ENCODE measurements around the gene CDH2.

CDH2 gene

DNA sequence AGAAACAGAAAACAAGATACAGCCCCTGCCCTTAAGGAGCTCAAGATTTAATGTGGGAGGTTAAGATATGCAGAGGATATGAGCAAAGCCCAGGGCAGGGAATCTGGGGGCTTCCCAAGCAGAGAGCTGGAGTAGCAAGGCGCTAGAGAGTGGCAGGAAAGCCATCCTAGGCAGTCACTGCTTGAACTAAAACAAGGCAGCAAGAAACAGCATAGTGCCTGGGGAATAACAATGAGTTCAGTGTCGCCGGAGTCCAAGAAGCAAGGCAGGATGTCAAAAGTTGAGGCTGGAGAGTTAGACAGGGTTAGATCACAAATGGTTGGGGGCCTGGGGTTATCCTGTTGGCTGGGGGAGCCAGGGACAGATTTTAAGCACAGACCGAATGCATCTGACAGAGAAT lies 24.6 kb downstream of the CDH2 start:
- Histone ChIP-seq H3K4ac (ENCODE audit: low read depth, low read length) (no peak overlapping the region), H4K12ac (ENCODE audit: low read depth, low read length) (no peak overlapping the region), H3K4me3 (ENCODE audit: low read depth, low read length) (no peak overlapping the region), H2BK120ac (ENCODE audit: insufficient read depth, low read length, poor library complexity) (no peak overlapping the region), H2BK12ac (ENCODE audit: low read length) (no peak overlapping the region), H3K18ac (ENCODE audit: low read length) (no peak overlapping the region), H2AFZ (ENCODE audit: insufficient read depth, low read length, poor library complexity) (no peak overlapping the region), H4K91ac (ENCODE audit: low read depth, low read length) (no peak overlapping the region), H3K79me2 (ENCODE audit: control insufficient read depth, insufficient read depth, low read length, poor library complexity) (no peaks in the 10 kb centered on the region), H3K27ac (ENCODE audit: low read depth, low read length) (no peak overlapping the region), H3K9ac (ENCODE audit: low read length) (no peak overlapping the region), H3K27me3 (ENCODE audit: insufficient read depth, low read length) (no peaks in the 10 kb centered on the region), H3K23ac (ENCODE audit: low read length) (no peak overlapping the region), H2BK5ac (ENCODE audit: low read depth, low read length, poor library complexity) (no peak overlapping the region), H2AK5ac (ENCODE audit: low read length) (no peak overlapping the region), H4K8ac (ENCODE audit: low read depth, low read length) (no peak overlapping the region), H3K36me3 (ENCODE audit: control insufficient read depth in 1 of 2, insufficient read depth in 2 of 2, low read length in 2 of 2) (no peaks in the 10 kb centered on the region), H3K79me1 (ENCODE audit: low read length) (no peaks in the 10 kb centered on the region), H3K14ac (ENCODE audit: low read length) (no peak overlapping the region), H3K4me2 (ENCODE audit: low read length) (no peak overlapping the region), H3K9me3 (ENCODE audit: insufficient read depth, low read depth, low read length) (no peaks in the 10 kb centered on the region), H3K4me1 (ENCODE audit: control insufficient read depth in 1 of 2, insufficient read depth in 2 of 2, low read length in 2 of 2) (no peaks in the 10 kb centered on the region)
- DNase-seq: no peak
- no CpG with 5 or more reads among the region's 4 CpGs for WGBS (ENCODE audit: extremely low coverage, insufficient coverage, insufficient read length)

DNA sequence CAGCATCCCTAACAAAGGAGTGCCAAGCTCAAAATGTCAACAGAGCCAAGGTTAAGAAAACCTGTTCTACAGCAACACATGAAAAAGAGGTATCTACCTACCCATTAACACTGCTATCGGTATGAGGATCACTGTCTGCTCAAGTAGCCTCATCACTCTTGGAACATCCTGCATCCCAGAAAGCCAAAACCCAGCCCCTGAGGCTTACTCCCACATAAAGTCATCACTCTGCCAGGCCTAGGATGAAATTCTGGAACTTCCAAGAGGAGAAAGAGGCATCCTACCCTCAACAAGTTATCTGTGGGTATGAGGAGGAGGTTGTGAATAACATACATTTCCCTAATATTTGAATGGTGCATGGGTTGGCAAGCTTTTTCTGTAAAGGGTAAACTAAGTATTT lies 25.5 kb downstream of the CDH2 start:
- Histone ChIP-seq H4K91ac (ENCODE audit: low read depth, low read length) (no peak overlapping the region), H2BK120ac (ENCODE audit: insufficient read depth, low read length, poor library complexity) (no peak overlapping the region), H3K27me3 (ENCODE audit: insufficient read depth, low read length) (no peaks in the 10 kb centered on the region), H2BK5ac (ENCODE audit: low read depth, low read length, poor library complexity) (no peak overlapping the region), H3K14ac (ENCODE audit: low read length) (no peak overlapping the region), H3K79me2 (ENCODE audit: control insufficient read depth, insufficient read depth, low read length, poor library complexity) (no peaks in the 10 kb centered on the region), H3K27ac (ENCODE audit: low read depth, low read length) (no peak overlapping the region), H3K9ac (ENCODE audit: low read length) (no peak overlapping the region), H3K23ac (ENCODE audit: low read length) (no peak overlapping the region), H2AK5ac (ENCODE audit: low read length) (no peak overlapping the region), H2BK12ac (ENCODE audit: low read length) (no peak overlapping the region), H3K36me3 (ENCODE audit: control insufficient read depth in 1 of 2, insufficient read depth in 2 of 2, low read length in 2 of 2) (no peaks in the 10 kb centered on the region), H4K8ac (ENCODE audit: low read depth, low read length) (no peak overlapping the region), H3K79me1 (ENCODE audit: low read length) (no peaks in the 10 kb centered on the region), H4K12ac (ENCODE audit: low read depth, low read length) (no peak overlapping the region), H3K4me1 (ENCODE audit: control insufficient read depth in 1 of 2, insufficient read depth in 2 of 2, low read length in 2 of 2) (no peaks in the 10 kb centered on the region), H3K18ac (ENCODE audit: low read length) (no peak overlapping the region), H3K9me3 (ENCODE audit: insufficient read depth, low read depth, low read length) (no peaks in the 10 kb centered on the region), H3K4me3 (ENCODE audit: low read depth, low read length) (no peak overlapping the region), H2AFZ (ENCODE audit: insufficient read depth, low read length, poor library complexity) (no peak overlapping the region), H3K4ac (ENCODE audit: low read depth, low read length) (no peak overlapping the region), H3K4me2 (ENCODE audit: low read length) (no peak overlapping the region)
- WGBS (ENCODE audit: extremely low coverage, insufficient coverage, insufficient read length): no CpG with 5 or more reads among the region's 1 CpG
- no peak for DNase-seq

DNA sequence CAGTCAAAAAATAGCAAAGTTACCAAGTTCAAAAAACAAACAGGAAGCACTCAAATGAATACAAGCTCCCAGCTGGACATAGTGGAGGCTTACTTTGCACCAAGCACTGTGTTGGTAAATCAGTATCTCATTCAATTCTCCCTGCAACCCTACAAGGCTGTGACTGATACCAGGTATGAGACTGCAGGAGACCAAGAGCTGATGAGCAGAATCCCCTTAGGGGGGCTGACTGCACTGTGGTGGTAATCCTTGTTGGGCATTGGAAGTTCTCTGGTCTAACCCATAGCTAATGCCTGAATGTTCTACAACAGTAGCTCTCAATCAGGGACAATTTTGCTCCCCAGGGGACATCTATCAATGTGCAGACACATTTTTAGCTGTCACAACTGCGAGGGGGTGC lies 26.0 kb downstream of the CDH2 start:
- WGBS (ENCODE audit: extremely low coverage, insufficient coverage, insufficient read length): no CpG with 5 or more reads among the region's 1 CpG
- no peak overlapping the region for H2BK120ac ChIP-seq (ENCODE audit: insufficient read depth, low read length, poor library complexity)
- no peaks in the 10 kb centered on the region for H3K79me1 ChIP-seq (ENCODE audit: low read length)
- no peaks in the 10 kb centered on the region for H3K79me2 ChIP-seq (ENCODE audit: control insufficient read depth, insufficient read depth, low read length, poor library complexity)
- H4K12ac ChIP-seq (ENCODE audit: low read depth, low read length): no peak overlapping the region
- H3K23ac ChIP-seq (ENCODE audit: low read length): no peak overlapping the region
- H4K91ac ChIP-seq (ENCODE audit: low read depth, low read length): no peak overlapping the region
- H2BK5ac ChIP-seq (ENCODE audit: low read depth, low read length, poor library complexity): no peak overlapping the region
- no peak overlapping the region for H3K27ac ChIP-seq (ENCODE audit: low read depth, low read length)
- no peak overlapping the region for H2AFZ ChIP-seq (ENCODE audit: insufficient read depth, low read length, poor library complexity)
- no peak for DNase-seq
- no peak overlapping the region for H3K14ac ChIP-seq (ENCODE audit: low read length)
- H3K4me2 ChIP-seq (ENCODE audit: low read length): no peak overlapping the region
- H2BK12ac ChIP-seq (ENCODE audit: low read length): no peak overlapping the region
- no peak overlapping the region for H2AK5ac ChIP-seq (ENCODE audit: low read length)
- no peak overlapping the region for H3K4ac ChIP-seq (ENCODE audit: low read depth, low read length)
- H3K9ac ChIP-seq (ENCODE audit: low read length): no peak overlapping the region
- no peaks in the 10 kb centered on the region for H3K27me3 ChIP-seq (ENCODE audit: insufficient read depth, low read length)
- no peaks in the 10 kb centered on the region for H3K36me3 ChIP-seq (ENCODE audit: control insufficient read depth in 1 of 2, insufficient read depth in 2 of 2, low read length in 2 of 2)
- no peaks in the 10 kb centered on the region for H3K4me1 ChIP-seq (ENCODE audit: control insufficient read depth in 1 of 2, insufficient read depth in 2 of 2, low read length in 2 of 2)
- H3K9me3 ChIP-seq (ENCODE audit: insufficient read depth, low read depth, low read length): no peaks in the 10 kb centered on the region
- H4K8ac ChIP-seq (ENCODE audit: low read depth, low read length): no peak overlapping the region
- H3K4me3 ChIP-seq (ENCODE audit: low read depth, low read length): no peak overlapping the region
- H3K18ac ChIP-seq (ENCODE audit: low read length): no peak overlapping the region

DNA sequence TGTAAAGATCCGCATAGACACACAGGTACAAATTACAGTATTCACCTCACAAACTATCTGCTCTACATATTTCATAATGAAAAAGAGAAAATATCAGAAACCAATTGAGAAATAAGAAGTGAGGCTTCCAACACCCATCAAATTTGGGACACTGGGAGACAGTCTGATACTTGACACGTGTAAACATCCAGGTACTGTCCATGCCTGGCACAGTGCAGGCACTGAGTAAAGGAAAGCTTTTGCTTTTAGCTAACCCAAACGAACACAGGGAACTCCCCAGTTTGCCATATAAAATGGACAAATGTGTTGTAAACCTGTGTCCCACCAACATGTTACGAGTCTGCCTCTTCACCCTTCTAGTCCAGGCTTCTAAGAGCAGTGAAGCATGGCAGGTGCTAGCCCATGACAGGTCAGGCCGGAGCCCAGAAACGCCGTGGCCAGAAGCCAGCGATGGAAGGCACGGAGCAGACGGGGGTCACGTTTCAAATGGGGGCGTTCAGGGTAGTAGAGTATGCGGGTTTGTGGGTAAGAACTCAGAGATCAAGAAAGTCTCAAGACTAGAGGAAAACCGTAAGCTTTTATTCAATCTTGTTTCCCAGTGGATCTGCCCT lies 27.0 kb downstream of the CDH2 start:
- no peaks in the 10 kb centered on the region for H3K79me2 ChIP-seq (ENCODE audit: control insufficient read depth, insufficient read depth, low read length, poor library complexity)
- no peak overlapping the region for H3K27ac ChIP-seq (ENCODE audit: low read depth, low read length)
- H2AK5ac ChIP-seq (ENCODE audit: low read length): no peak overlapping the region
- no peak overlapping the region for H3K4ac ChIP-seq (ENCODE audit: low read depth, low read length)
- H4K8ac ChIP-seq (ENCODE audit: low read depth, low read length): no peak overlapping the region
- no peak overlapping the region for H3K9ac ChIP-seq (ENCODE audit: low read length)
- WGBS (ENCODE audit: extremely low coverage, insufficient coverage, insufficient read length): no CpG with 5 or more reads among the region's 14 CpGs
- no peak overlapping the region for H3K4me2 ChIP-seq (ENCODE audit: low read length)
- DNase-seq: no peak
- H2BK120ac ChIP-seq (ENCODE audit: insufficient read depth, low read length, poor library complexity): no peak overlapping the region
- H4K12ac ChIP-seq (ENCODE audit: low read depth, low read length): no peak overlapping the region
- no peak overlapping the region for H3K23ac ChIP-seq (ENCODE audit: low read length)
- no peak overlapping the region for H2BK5ac ChIP-seq (ENCODE audit: low read depth, low read length, poor library complexity)
- H3K18ac ChIP-seq (ENCODE audit: low read length): no peak overlapping the region
- H3K9me3 ChIP-seq (ENCODE audit: insufficient read depth, low read depth, low read length): no peaks in the 10 kb centered on the region
- H4K91ac ChIP-seq (ENCODE audit: low read depth, low read length): no peak overlapping the region
- H3K36me3 ChIP-seq (ENCODE audit: control insufficient read depth in 1 of 2, insufficient read depth in 2 of 2, low read length in 2 of 2): no peaks in the 10 kb centered on the region
- H3K79me1 ChIP-seq (ENCODE audit: low read length): no peaks in the 10 kb centered on the region
- H3K27me3 ChIP-seq (ENCODE audit: insufficient read depth, low read length): no peaks in the 10 kb centered on the region
- no peaks in the 10 kb centered on the region for H3K4me1 ChIP-seq (ENCODE audit: control insufficient read depth in 1 of 2, insufficient read depth in 2 of 2, low read length in 2 of 2)
- H3K14ac ChIP-seq (ENCODE audit: low read length): no peak overlapping the region
- H2BK12ac ChIP-seq (ENCODE audit: low read length): no peak overlapping the region
- no peak overlapping the region for H3K4me3 ChIP-seq (ENCODE audit: low read depth, low read length)
- no peak overlapping the region for H2AFZ ChIP-seq (ENCODE audit: insufficient read depth, low read length, poor library complexity)

Data from trophoblast cell (in vitro differentiated cells and primary cell).